NB4 (cell line): Measurements from ENCODE around the gene SCRN2.

Experiments
- TF ChIP-seq, protein P1 (sequence below): IDR thresholded peaks from one replicate; pipeline ENCODE4 v1.5.1; 2012; ENCODE audit warnings: low read depth, low read length
- TF ChIP-seq, protein P2 (sequence below): IDR thresholded peaks from 2 replicates; pipeline ENCODE4 v1.6.1; 2011; ENCODE audit warnings: low read depth, low read length

DNA sequence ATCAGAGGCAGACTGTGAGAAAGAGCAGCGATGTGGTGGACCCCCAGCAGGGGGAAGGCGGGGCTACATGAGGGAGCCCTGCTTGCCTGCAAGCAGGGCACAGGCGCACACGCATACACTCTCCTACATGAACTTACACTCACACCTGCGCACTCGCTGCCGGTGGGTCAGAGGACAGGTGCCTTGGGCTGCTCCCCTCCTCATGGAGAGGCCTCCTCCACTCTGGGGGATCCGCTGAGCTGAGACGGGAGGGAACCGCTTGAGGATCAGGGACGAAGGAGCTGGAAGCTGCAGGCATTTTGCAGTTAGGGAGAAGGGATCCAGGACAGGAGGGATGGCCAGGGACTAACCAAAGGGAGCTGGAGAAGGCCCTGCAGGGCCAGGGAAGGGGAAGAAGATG is 33.7 kb downstream of the SCRN2 start:
- TF ChIP-seq, protein P1, sequence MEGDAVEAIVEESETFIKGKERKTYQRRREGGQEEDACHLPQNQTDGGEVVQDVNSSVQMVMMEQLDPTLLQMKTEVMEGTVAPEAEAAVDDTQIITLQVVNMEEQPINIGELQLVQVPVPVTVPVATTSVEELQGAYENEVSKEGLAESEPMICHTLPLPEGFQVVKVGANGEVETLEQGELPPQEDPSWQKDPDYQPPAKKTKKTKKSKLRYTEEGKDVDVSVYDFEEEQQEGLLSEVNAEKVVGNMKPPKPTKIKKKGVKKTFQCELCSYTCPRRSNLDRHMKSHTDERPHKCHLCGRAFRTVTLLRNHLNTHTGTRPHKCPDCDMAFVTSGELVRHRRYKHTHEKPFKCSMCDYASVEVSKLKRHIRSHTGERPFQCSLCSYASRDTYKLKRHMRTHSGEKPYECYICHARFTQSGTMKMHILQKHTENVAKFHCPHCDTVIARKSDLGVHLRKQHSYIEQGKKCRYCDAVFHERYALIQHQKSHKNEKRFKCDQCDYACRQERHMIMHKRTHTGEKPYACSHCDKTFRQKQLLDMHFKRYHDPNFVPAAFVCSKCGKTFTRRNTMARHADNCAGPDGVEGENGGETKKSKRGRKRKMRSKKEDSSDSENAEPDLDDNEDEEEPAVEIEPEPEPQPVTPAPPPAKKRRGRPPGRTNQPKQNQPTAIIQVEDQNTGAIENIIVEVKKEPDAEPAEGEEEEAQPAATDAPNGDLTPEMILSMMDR: no peak
- TF ChIP-seq, protein P2, sequence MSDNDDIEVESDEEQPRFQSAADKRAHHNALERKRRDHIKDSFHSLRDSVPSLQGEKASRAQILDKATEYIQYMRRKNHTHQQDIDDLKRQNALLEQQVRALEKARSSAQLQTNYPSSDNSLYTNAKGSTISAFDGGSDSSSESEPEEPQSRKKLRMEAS: no peak
